ENCODE data around the gene GPRASP1. TPM values are rescaled to one million over a fixed set of nuclear protein-coding genes. Genes with fewer than 3 reads are reported as not detected.
A peak's percentile ranks its signal among the peaks of the same experiment; 100 is the strongest.

The GPRASP1 gene, protein sequence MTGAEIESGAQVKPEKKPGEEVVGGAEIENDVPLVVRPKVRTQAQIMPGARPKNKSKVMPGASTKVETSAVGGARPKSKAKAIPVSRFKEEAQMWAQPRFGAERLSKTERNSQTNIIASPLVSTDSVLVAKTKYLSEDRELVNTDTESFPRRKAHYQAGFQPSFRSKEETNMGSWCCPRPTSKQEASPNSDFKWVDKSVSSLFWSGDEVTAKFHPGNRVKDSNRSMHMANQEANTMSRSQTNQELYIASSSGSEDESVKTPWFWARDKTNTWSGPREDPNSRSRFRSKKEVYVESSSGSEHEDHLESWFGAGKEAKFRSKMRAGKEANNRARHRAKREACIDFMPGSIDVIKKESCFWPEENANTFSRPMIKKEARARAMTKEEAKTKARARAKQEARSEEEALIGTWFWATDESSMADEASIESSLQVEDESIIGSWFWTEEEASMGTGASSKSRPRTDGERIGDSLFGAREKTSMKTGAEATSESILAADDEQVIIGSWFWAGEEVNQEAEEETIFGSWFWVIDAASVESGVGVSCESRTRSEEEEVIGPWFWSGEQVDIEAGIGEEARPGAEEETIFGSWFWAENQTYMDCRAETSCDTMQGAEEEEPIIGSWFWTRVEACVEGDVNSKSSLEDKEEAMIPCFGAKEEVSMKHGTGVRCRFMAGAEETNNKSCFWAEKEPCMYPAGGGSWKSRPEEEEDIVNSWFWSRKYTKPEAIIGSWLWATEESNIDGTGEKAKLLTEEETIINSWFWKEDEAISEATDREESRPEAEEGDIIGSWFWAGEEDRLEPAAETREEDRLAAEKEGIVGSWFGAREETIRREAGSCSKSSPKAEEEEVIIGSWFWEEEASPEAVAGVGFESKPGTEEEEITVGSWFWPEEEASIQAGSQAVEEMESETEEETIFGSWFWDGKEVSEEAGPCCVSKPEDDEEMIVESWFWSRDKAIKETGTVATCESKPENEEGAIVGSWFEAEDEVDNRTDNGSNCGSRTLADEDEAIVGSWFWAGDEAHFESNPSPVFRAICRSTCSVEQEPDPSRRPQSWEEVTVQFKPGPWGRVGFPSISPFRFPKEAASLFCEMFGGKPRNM (N-terminal part only)
- 1 to 10 TPM; 4.2 to 5.1 TPM for total RNA-seq

DNA sequence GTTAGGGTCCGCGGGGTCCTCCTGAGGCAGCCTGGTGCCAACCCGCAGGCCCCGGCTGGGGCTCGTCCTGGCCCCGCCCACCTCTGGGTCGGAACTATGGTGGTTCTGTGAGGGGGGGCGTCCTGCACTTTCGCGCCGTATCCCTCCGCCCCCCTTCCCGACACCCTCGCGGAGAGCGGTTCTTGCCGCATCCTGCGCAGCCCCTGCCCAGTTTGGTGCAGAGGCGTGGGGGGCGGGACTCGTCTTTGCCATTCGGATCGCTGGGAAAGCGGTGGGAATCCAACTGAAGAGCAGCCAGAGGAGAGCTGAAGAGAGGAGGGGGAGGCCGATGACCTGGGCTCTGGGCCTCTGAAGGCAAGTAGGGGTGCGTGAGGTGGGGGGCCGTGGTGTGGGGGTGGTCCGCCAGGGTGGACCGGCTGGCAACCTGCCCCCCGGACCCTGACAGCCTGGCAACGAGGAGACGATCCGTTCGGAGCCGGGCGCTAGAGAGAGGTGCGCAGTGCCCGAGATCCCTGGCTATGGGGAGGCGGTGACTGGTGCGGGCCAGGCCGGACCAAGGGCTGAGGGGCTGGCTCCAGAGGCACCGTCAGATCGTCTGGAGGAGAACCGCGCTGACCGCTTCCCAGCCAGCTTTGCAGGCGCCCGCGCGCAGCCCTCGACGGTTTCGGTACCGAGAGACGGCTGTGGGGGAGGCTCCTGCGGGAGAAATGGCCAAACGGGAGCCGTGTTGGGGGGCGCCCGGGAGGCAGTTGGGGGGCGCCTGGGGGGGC lies at the start of gene GPRASP1:
Gene GPRASP1, plus strand, starts transcription at position 242 of the 770 bp plus-strand sequence. CDS start 2,431 bp downstream, outside the sequence.
- peak; percentile 52 for ATAC-seq
- H3K4me3 Mint-ChIP-seq, result peak within 1 kb of the TSS; percentile 81
- H3K4me1 Mint-ChIP-seq, result peaks cover 21% of the 10 kb centered on the region
- DNase-seq, result peak; percentile 61
- peak within 1 kb of the TSS; percentile 94 for H3K27ac Mint-ChIP-seq
- CTCF ChIA-PET, result no interaction called here
- intact Hi-C loops (cut with DNase I, micrococcal nuclease), result loop anchor here in 1 of 2 experiments (2.0 to 10.0 kb wide), 4 partner anchors 53 to 1237 kb away; partner anchors contain the start of genes ARMCX5, BEX4 and MORF4L2
- no peaks in the 10 kb centered on the region for H3K27me3 Mint-ChIP-seq
- H3K36me3 Mint-ChIP-seq (ENCODE audit: low read depth), result peaks cover 14% of the 10 kb centered on the region
- no peaks in the 10 kb centered on the region for H3K9me3 Mint-ChIP-seq (ENCODE audit: low read depth)
- POLR2A ChIA-PET, result no interaction called here

GRCh38 chrX:102604327-102604726 lies 47.0 kb upstream of the GPRASP1 start:
- Mint-ChIP-seq H3K27ac (no peak overlapping the region), H3K4me1 (peaks cover 31% of the 10 kb centered on the region), H3K4me3 (no peak overlapping the region), H3K9me3 (ENCODE audit: low read depth) (no peaks in the 10 kb centered on the region), H3K27me3 (no peaks in the 10 kb centered on the region), H3K36me3 (ENCODE audit: low read depth) (peaks cover 38% of the 10 kb centered on the region)
- CTCF ChIA-PET, result interaction anchor here (1.8 kb wide), 1 partner anchor 7 kb away, joined by 4 read pairs; no protein-coding TSS in a partner anchor
- POLR2A ChIA-PET, result no interaction called here
- intact Hi-C loops (cut with DNase I, micrococcal nuclease), result no loop called here
- no peak for DNase-seq
- no peak for ATAC-seq

DNA sequence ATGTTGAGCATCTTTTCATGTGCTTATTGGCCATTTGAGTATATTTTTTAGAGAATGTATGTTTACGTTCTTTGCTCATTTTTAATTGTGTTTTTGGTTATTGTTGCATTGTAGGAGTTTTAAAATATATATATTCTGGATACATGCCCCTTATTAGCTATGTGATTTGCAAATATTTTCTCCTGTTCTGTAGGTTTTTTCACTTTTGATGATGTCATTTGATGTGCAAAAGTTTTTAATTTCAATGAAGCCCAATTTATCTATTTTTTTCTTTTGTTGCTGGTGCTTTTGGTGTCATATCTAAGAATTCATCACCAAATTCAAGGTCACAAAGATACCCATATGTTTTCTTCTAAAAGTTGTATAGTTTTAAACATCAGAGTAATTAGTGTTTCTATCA lies 45.2 kb upstream of the GPRASP1 start:
- intact Hi-C loops (cut with DNase I, micrococcal nuclease), result no loop called here
- Mint-ChIP-seq H3K4me1 (peaks cover 28% of the 10 kb centered on the region), H3K27ac (no peak overlapping the region), H3K9me3 (ENCODE audit: low read depth) (no peaks in the 10 kb centered on the region), H3K36me3 (ENCODE audit: low read depth) (peaks cover 50% of the 10 kb centered on the region), H3K4me3 (no peak overlapping the region), H3K27me3 (no peaks in the 10 kb centered on the region)
- ATAC-seq (no peak), DNase-seq (no peak)
- ChIA-PET CTCF (no interaction called here), POLR2A (interaction anchor here (0.6 kb wide), 1 partner anchor 979 kb away, joined by 3 read pairs; no protein-coding TSS in a partner anchor)

DNA sequence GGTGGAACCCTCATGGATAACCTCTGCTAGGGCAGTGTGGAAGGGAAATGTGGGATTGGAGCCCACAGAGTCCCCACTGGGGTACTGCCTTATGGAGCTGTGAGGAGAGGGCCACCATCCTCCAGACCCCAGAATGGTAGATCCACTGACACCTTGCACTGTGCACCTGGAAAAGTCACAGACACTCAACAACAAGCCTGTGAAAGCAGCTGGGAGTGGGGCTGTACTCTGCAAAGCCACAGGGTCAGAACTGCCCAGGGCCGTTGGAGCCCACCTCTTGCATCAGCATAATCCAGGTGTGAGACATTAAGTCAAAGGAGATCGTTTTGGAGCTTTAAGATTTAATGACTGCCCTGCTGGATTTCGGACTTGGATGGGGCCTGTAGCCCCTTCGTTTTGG lies 40.4 kb upstream of the GPRASP1 start:
- Mint-ChIP-seq H3K4me1 (peaks cover 20% of the 10 kb centered on the region), H3K9me3 (ENCODE audit: low read depth) (peaks cover 4% of the 10 kb centered on the region), H3K27ac (no peak overlapping the region), H3K4me3 (no peak overlapping the region), H3K27me3 (no peaks in the 10 kb centered on the region), H3K36me3 (ENCODE audit: low read depth) (peaks cover 58% of the 10 kb centered on the region)
- ATAC-seq (no peak), DNase-seq (no peak)
- intact Hi-C loops (cut with DNase I, micrococcal nuclease), result no loop called here
- POLR2A ChIA-PET, result no interaction called here
- CTCF ChIA-PET, result interaction anchor here (1.5 kb wide), 1 partner anchor 7 kb away, joined by 4 read pairs; no protein-coding TSS in a partner anchor

- CTCF ChIA-PET, result no interaction called here
- ATAC-seq, result no peak
- H3K4me3 Mint-ChIP-seq, result no peak overlapping the region
- H3K36me3 Mint-ChIP-seq (ENCODE audit: low read depth), result peaks cover 27% of the 10 kb centered on the region
- POLR2A ChIA-PET, result no interaction called here
- no peak for DNase-seq
- intact Hi-C loops (cut with DNase I, micrococcal nuclease), result no loop called here
- peaks cover 14% of the 10 kb centered on the region for H3K9me3 Mint-ChIP-seq (ENCODE audit: low read depth)
- H3K27me3 Mint-ChIP-seq, result no peaks in the 10 kb centered on the region
- H3K27ac Mint-ChIP-seq, result no peak overlapping the region
- H3K4me1 Mint-ChIP-seq, result peaks cover 16% of the 10 kb centered on the region
Observed at GRCh38 chrX:102624105-102624504, 27.2 kb upstream of the GPRASP1 start.

GRCh38 chrX:102627640-102628039 lies 23.6 kb upstream of the GPRASP1 start:
- Mint-ChIP-seq H3K4me1 (peaks cover 16% of the 10 kb centered on the region), H3K4me3 (no peak overlapping the region), H3K9me3 (ENCODE audit: low read depth) (no peaks in the 10 kb centered on the region), H3K27me3 (no peaks in the 10 kb centered on the region), H3K36me3 (ENCODE audit: low read depth) (peaks cover 12% of the 10 kb centered on the region), H3K27ac (no peak overlapping the region)
- intact Hi-C loops (cut with DNase I, micrococcal nuclease), result no loop called here
- no peak for ATAC-seq
- ChIA-PET CTCF (no interaction called here), POLR2A (no interaction called here)
- peak; percentile 4 for DNase-seq

DNA sequence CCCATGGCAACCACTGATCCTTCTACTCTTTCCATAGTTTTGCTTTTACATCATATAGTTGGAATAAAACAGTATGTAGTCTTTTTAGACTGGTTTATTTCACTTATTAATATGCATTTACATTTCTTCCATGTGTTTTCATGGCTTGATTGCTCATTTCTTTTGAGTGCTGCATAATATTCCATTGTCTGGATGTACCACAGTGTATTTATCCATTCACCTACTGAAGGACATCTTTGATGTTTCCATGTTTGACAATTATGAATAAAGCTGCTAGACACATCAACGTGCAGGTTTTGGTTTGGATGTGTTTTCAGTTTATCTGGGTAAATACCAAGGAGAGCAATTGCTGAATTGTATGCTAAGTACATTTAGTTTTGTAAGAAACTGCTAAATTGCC lies 13.7 kb upstream of the GPRASP1 start:
- ChIA-PET CTCF (interaction anchor here (0.6 kb wide), 1 partner anchor 226 kb away, joined by 4 read pairs; no protein-coding TSS in a partner anchor), POLR2A (no interaction called here)
- no peaks in the 10 kb centered on the region for H3K4me1 Mint-ChIP-seq

GRCh38 chrX:102650903-102651241 lies 411 bp upstream of the GPRASP1 start:
- DNase-seq, result no peak
- peak overlapping the region; percentile 94 for H3K27ac Mint-ChIP-seq
- ATAC-seq, result no peak
- no peaks in the 10 kb centered on the region for H3K27me3 Mint-ChIP-seq
- CTCF ChIA-PET, result no interaction called here
- H3K9me3 Mint-ChIP-seq (ENCODE audit: low read depth), result no peaks in the 10 kb centered on the region
- peak overlapping the region; percentile 81 for H3K4me3 Mint-ChIP-seq
- H3K4me1 Mint-ChIP-seq, result peaks cover 17% of the 10 kb centered on the region
- POLR2A ChIA-PET, result no interaction called here
- intact Hi-C loops (cut with DNase I, micrococcal nuclease), result loop anchor here in 1 of 2 experiments (2.0 to 10.0 kb wide), 4 partner anchors 52 to 1236 kb away; partner anchors contain the start of genes ARMCX5, BEX4 and MORF4L2
- peaks cover 10% of the 10 kb centered on the region for H3K36me3 Mint-ChIP-seq (ENCODE audit: low read depth)

More for the DNA sequence above, 13.7 kb upstream of the GPRASP1 start:
- DNase-seq (no peak), ATAC-seq (no peak)
- intact Hi-C loops (cut with DNase I, micrococcal nuclease), result no loop called here
- no peaks in the 10 kb centered on the region for H3K27me3 Mint-ChIP-seq
- peaks cover 8% of the 10 kb centered on the region for H3K9me3 Mint-ChIP-seq (ENCODE audit: low read depth)
- peaks cover 24% of the 10 kb centered on the region for H3K36me3 Mint-ChIP-seq (ENCODE audit: low read depth)
- H3K27ac Mint-ChIP-seq, result no peak overlapping the region
- no peak overlapping the region for H3K4me3 Mint-ChIP-seq

DNA sequence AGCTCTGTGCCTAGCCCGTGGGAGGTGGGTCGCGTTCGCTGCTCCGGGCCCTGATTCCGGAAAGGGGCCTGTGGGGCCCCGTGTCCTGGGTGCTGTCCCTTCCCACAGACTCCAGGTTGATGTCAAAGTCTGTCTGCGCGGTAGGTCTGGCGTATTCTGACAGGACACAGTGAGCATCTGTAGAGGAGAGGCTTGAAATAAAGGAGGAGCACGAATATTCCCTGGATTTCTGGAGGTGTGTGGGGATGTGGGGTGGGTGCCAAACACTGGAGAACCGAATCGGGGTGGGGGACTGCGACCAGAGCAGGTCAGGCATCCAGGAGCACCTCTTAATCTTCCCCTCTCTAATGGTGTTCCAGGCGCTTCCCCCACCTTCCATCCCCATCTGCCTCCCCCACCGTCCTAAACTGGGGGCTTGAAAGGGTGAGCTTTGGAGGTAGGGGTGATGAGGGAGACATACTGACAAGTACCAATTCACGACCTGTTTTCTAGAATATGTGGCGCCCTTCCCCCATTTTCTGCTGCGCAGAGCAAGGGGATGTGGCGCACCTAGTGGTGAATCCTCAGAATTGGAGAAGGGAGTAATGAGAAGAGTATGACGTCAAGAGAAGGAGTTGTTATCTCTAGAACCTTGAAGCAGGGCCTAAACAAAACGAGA lies 877 bp downstream of the GPRASP1 start:
- CTCF ChIA-PET, result no interaction called here
- Mint-ChIP-seq H3K4me1 (peaks cover 22% of the 10 kb centered on the region), H3K27ac (peak overlapping the region; percentile 85), H3K27me3 (no peaks in the 10 kb centered on the region), H3K4me3 (peak overlapping the region; percentile 81), H3K9me3 (ENCODE audit: low read depth) (no peaks in the 10 kb centered on the region), H3K36me3 (ENCODE audit: low read depth) (peaks cover 14% of the 10 kb centered on the region)
- intact Hi-C loops (cut with DNase I, micrococcal nuclease), result loop anchor here in 1 of 2 experiments (10.0 kb wide), 3 partner anchors 563 to 1237 kb away; partner anchors contain the start of genes BEX4 and MORF4L2
- POLR2A ChIA-PET, result no interaction called here
- peak; percentile 87 for ATAC-seq
- peak; percentile 71 for DNase-seq

DNA sequence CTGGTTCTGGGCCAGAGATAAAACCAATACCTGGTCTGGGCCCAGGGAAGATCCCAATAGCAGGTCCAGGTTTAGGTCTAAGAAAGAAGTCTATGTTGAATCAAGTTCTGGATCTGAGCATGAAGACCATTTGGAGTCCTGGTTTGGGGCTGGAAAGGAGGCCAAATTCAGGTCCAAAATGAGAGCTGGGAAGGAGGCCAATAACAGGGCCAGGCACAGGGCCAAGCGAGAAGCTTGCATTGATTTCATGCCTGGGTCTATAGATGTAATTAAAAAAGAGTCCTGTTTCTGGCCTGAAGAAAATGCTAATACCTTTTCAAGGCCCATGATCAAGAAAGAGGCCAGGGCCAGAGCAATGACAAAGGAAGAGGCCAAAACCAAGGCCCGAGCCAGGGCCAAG lies 3.4 kb downstream of the GPRASP1 start:
- ChIA-PET POLR2A (no interaction called here), CTCF (no interaction called here)
- H3K36me3 Mint-ChIP-seq (ENCODE audit: low read depth), result peaks cover 14% of the 10 kb centered on the region
- DNase-seq (no peak), ATAC-seq (no peak)
- H3K4me3 Mint-ChIP-seq, result no peak overlapping the region
- no peaks in the 10 kb centered on the region for H3K27me3 Mint-ChIP-seq
- intact Hi-C loops (cut with DNase I, micrococcal nuclease), result loop anchor here in 1 of 2 experiments (5.0 to 10.0 kb wide), 4 partner anchors 113 to 1240 kb away; partner anchors contain the start of genes BEX4 and MORF4L2
- no peaks in the 10 kb centered on the region for H3K9me3 Mint-ChIP-seq (ENCODE audit: low read depth)
- no peak overlapping the region for H3K27ac Mint-ChIP-seq
- peaks cover 28% of the 10 kb centered on the region for H3K4me1 Mint-ChIP-seq
